Activated T-helper 2 cell treated with anti-CD3 and anti-CD28 coated beads, Interferon-gamma antibody, Interleukin-2, Interleukin-4, amounts not matched to agents 10 μg/mL and 5 μg/mL and 100 μg/mL, durations not matched to agents 14 hours and 24 hours and 36 hours (primary cell): Measurements from ENCODE around the gene SLC35F3. TPM values are rescaled to one million over a fixed set of nuclear protein-coding genes. Genes with fewer than 3 reads are reported as not detected.
"Not testable (repeated sequence)": the region's sequence is repeated elsewhere in the genome, so short reads cannot be mapped to it uniquely, and the experiment has no call there.

ENCODE experiments used
- DNase-seq: peaks from one replicate; pipeline ENCODE4 v3.0.0; 2021; ENCODE audit warnings: low spot score
- H3K27ac Mint-ChIP-seq: one replicate; pipeline ENCODE4 v1.8.0; 2021; ENCODE audit warnings: mixed read lengths
- H3K27me3 Mint-ChIP-seq: one replicate; pipeline ENCODE4 v1.8.0; 2021; ENCODE audit warnings: low read depth, mixed read lengths
- H3K36me3 Mint-ChIP-seq: one replicate; pipeline ENCODE4 v1.8.0; 2021; ENCODE audit warnings: low read depth, mixed read lengths
- H3K4me1 Mint-ChIP-seq: one replicate; pipeline ENCODE4 v1.8.0; 2021; ENCODE audit warnings: low read depth, mixed read lengths
- H3K4me3 Mint-ChIP-seq: one replicate; pipeline ENCODE4 v1.8.0; 2021; ENCODE audit warnings: low read depth, mild to moderate bottlenecking, moderate library complexity, mixed read lengths
- H3K9me3 Mint-ChIP-seq: one replicate; pipeline ENCODE4 v1.8.0; 2021; ENCODE audit warnings: mixed read lengths
- intact Hi-C: fragments of 100-400 bp; cut with micrococcal nuclease; formaldehyde crosslinking; loops from one replicate; pipeline ENCODE4 v1.15.1; 2023
- total RNA-seq: library from RNA; stranded (reverse); gene quantifications from 2 replicates; pipeline ENCODE4 v1.2.3, GENCODE V29; 2022

Gene SLC35F3
- total RNA-seq, 1 donor from 2014 or later: 2.5 TPM

GRCh38 chr1:234154320-234155251 is 250.1 kb downstream of the SLC35F3 start:
- Mint-ChIP-seq H3K27me3 (peaks cover 6% of the 10 kb centered on the region), H3K9me3 (no peaks in the 10 kb centered on the region), H3K27ac (no peak overlapping the region), H3K4me3 (no peak overlapping the region), H3K4me1 (peaks cover 2% of the 10 kb centered on the region), H3K36me3 (no peaks in the 10 kb centered on the region)
- intact Hi-C loops: loop anchor here (1.0 kb wide), 1 partner anchor 156 kb away; no protein-coding TSS in a partner anchor
- no peak for DNase-seq

- Mint-ChIP-seq H3K4me1 (peaks cover 17% of the 10 kb centered on the region), H3K27me3 (peaks cover 11% of the 10 kb centered on the region), H3K36me3 (no peaks in the 10 kb centered on the region), H3K4me3 (no peak overlapping the region), H3K9me3 (no peaks in the 10 kb centered on the region), H3K27ac (no peak overlapping the region)
- no peak for DNase-seq
- intact Hi-C loops: no loop called here
Measured at GRCh38 chr1:234162661-234163060, 258.2 kb downstream of the SLC35F3 start.

- no peak overlapping the region for H3K4me3 Mint-ChIP-seq
- no peaks in the 10 kb centered on the region for H3K9me3 Mint-ChIP-seq
- intact Hi-C loops: no loop called here
- no peak for DNase-seq
- H3K36me3 Mint-ChIP-seq: no peaks in the 10 kb centered on the region
- no peak overlapping the region for H3K27ac Mint-ChIP-seq
- H3K27me3 Mint-ChIP-seq: peaks cover 8% of the 10 kb centered on the region
- H3K4me1 Mint-ChIP-seq: peaks cover 19% of the 10 kb centered on the region
Measured at GRCh38 chr1:234163267-234163919, 258.9 kb downstream of the SLC35F3 start.

- DNase-seq: no peak
- Mint-ChIP-seq H3K4me1 (peaks cover 19% of the 10 kb centered on the region), H3K27ac (no peak overlapping the region), H3K9me3 (no peaks in the 10 kb centered on the region), H3K36me3 (no peaks in the 10 kb centered on the region), H3K4me3 (no peak overlapping the region), H3K27me3 (peaks cover 8% of the 10 kb centered on the region)
- intact Hi-C loops: no loop called here
Measured at GRCh38 chr1:234164098-234164709, 259.7 kb downstream of the SLC35F3 start.

- Mint-ChIP-seq H3K36me3 (no peaks in the 10 kb centered on the region), H3K4me1 (peaks cover 40% of the 10 kb centered on the region), H3K4me3 (no peak overlapping the region), H3K27me3 (peaks cover 3% of the 10 kb centered on the region), H3K9me3 (no peaks in the 10 kb centered on the region), H3K27ac (no peak overlapping the region)
- intact Hi-C loops: no loop called here
- DNase-seq: no peak
Measured at GRCh38 chr1:234168061-234168724, 263.7 kb downstream of the SLC35F3 start.

GRCh38 chr1:234169161-234169849 is 264.8 kb downstream of the SLC35F3 start:
- H3K9me3 Mint-ChIP-seq: no peaks in the 10 kb centered on the region
- DNase-seq: no peak
- H3K4me3 Mint-ChIP-seq: no peak overlapping the region
- peaks cover 34% of the 10 kb centered on the region for H3K4me1 Mint-ChIP-seq
- no peak overlapping the region for H3K27ac Mint-ChIP-seq
- H3K27me3 Mint-ChIP-seq: peaks cover 2% of the 10 kb centered on the region
- intact Hi-C loops: no loop called here
- H3K36me3 Mint-ChIP-seq: no peaks in the 10 kb centered on the region

- H3K27me3 Mint-ChIP-seq: no peaks in the 10 kb centered on the region
- H3K27ac Mint-ChIP-seq: peak overlapping the region; percentile 76
- intact Hi-C loops: no loop called here
- no peaks in the 10 kb centered on the region for H3K9me3 Mint-ChIP-seq
- no peaks in the 10 kb centered on the region for H3K36me3 Mint-ChIP-seq
- no peak for DNase-seq
- H3K4me1 Mint-ChIP-seq: peaks cover 29% of the 10 kb centered on the region
- H3K4me3 Mint-ChIP-seq: no peak overlapping the region
Measured at GRCh38 chr1:234170067-234170466, 265.6 kb downstream of the SLC35F3 start.

- DNase-seq: no peak
- Mint-ChIP-seq H3K36me3 (no peaks in the 10 kb centered on the region), H3K27ac (peak overlapping the region; percentile 76), H3K4me1 (peaks cover 29% of the 10 kb centered on the region), H3K27me3 (no peaks in the 10 kb centered on the region), H3K4me3 (no peak overlapping the region), H3K9me3 (no peaks in the 10 kb centered on the region)
- intact Hi-C loops: no loop called here
Measured at GRCh38 chr1:234170622-234171021, 266.1 kb downstream of the SLC35F3 start.

- H3K27ac Mint-ChIP-seq: no peak overlapping the region
- no peak overlapping the region for H3K4me3 Mint-ChIP-seq
- peaks cover 25% of the 10 kb centered on the region for H3K4me1 Mint-ChIP-seq
- H3K27me3 Mint-ChIP-seq: peaks cover 11% of the 10 kb centered on the region
- peaks cover 6% of the 10 kb centered on the region for H3K9me3 Mint-ChIP-seq
- no peak for DNase-seq
- no peaks in the 10 kb centered on the region for H3K36me3 Mint-ChIP-seq
- intact Hi-C loops: no loop called here
Measured at GRCh38 chr1:234173968-234174367, 269.5 kb downstream of the SLC35F3 start.

- DNase-seq: no peak
- peaks cover 23% of the 10 kb centered on the region for H3K4me1 Mint-ChIP-seq
- intact Hi-C loops: no loop called here
- H3K36me3 Mint-ChIP-seq: no peaks in the 10 kb centered on the region
- no peak overlapping the region for H3K27ac Mint-ChIP-seq
- H3K4me3 Mint-ChIP-seq: no peak overlapping the region
- H3K9me3 Mint-ChIP-seq: peaks cover 6% of the 10 kb centered on the region
- peaks cover 22% of the 10 kb centered on the region for H3K27me3 Mint-ChIP-seq
Measured at GRCh38 chr1:234175363-234175762, 270.9 kb downstream of the SLC35F3 start.

GRCh38 chr1:234176000-234176399 is 271.5 kb downstream of the SLC35F3 start:
- Mint-ChIP-seq H3K27me3 (peaks cover 27% of the 10 kb centered on the region), H3K4me1 (peaks cover 17% of the 10 kb centered on the region), H3K9me3 (peaks cover 6% of the 10 kb centered on the region), H3K27ac (no peak overlapping the region), H3K4me3 (no peak overlapping the region), H3K36me3 (no peaks in the 10 kb centered on the region)
- no peak for DNase-seq
- intact Hi-C loops: no loop called here

GRCh38 chr1:234176847-234177246 is 272.4 kb downstream of the SLC35F3 start:
- H3K36me3 Mint-ChIP-seq, H3K9me3 Mint-ChIP-seq, H3K4me3 Mint-ChIP-seq, DNase-seq, H3K4me1 Mint-ChIP-seq, H3K27ac Mint-ChIP-seq, intact Hi-C loops: not testable (repeated sequence)
- peaks cover 32% of the 10 kb centered on the region for H3K27me3 Mint-ChIP-seq
